GM18868 (cell line): ENCODE results near the gene PSMA4.
"Not testable (repeated sequence)": the region's sequence is repeated elsewhere in the genome, so short reads cannot be mapped to it uniquely, and the experiment has no call there.

Experiments used
- ATAC-seq: cut with Tn5 transposase; IDR thresholded peaks from one replicate; pipeline ENCODE4 v1.9.1; 2021; ENCODE audit warnings: mild to moderate bottlenecking, moderate library complexity; ENCODE audit not compliant: unreplicated experiment

Gene PSMA4

GRCh38 chr15:78550815-78551214 lies 10.6 kb downstream of the PSMA4 start:
- no peak for ATAC-seq

- no peak for ATAC-seq
Measured at GRCh38 chr15:78551902-78552301, 11.7 kb downstream of the PSMA4 start.

- no peak for ATAC-seq
Measured at GRCh38 chr15:78552597-78552996, 12.4 kb downstream of the PSMA4 start.

GRCh38 chr15:78560201-78560600 lies 20.0 kb downstream of the PSMA4 start:
- not testable (repeated sequence) for ATAC-seq

- no peak for ATAC-seq
Measured at GRCh38 chr15:78561490-78561889, 21.2 kb downstream of the PSMA4 start.

GRCh38 chr15:78563092-78563491 lies 22.8 kb downstream of the PSMA4 start:
- no peak for ATAC-seq

- ATAC-seq = no peak
Measured at GRCh38 chr15:78564743-78565096, 24.5 kb downstream of the PSMA4 start.

GRCh38 chr15:78565097-78565950 lies 25.1 kb downstream of the PSMA4 start, which contains the start of gene CHRNA5:
Gene CHRNA5 (plus strand): TSS chr15:78565520. CDS start chr15:78565720, 200 bp downstream.
- ATAC-seq = peak; percentile 83

- peak; percentile 13 for ATAC-seq
Measured at GRCh38 chr15:78565951-78566774, 25.9 kb downstream of the PSMA4 start.

GRCh38 chr15:78567531-78567930 lies 27.3 kb downstream of the PSMA4 start:
- ATAC-seq = no peak

- no peak for ATAC-seq
Measured at GRCh38 chr15:78570710-78571109, 30.5 kb downstream of the PSMA4 start.

- ATAC-seq = no peak
Measured at GRCh38 chr15:78571382-78571781, 31.1 kb downstream of the PSMA4 start.

GRCh38 chr15:78573416-78573815 lies 33.2 kb downstream of the PSMA4 start:
- no peak for ATAC-seq

GRCh38 chr15:78574944-78575343 lies 34.7 kb downstream of the PSMA4 start:
- ATAC-seq = no peak

- ATAC-seq = no peak
Measured at GRCh38 chr15:78597583-78597982, 57.3 kb downstream of the PSMA4 start.

GRCh38 chr15:78598348-78598747 lies 58.1 kb downstream of the PSMA4 start:
- no peak for ATAC-seq

GRCh38 chr15:78599189-78599588 lies 58.9 kb downstream of the PSMA4 start:
- ATAC-seq = no peak
